Measurements from ENCODE around the gene OPTN.

DNA sequence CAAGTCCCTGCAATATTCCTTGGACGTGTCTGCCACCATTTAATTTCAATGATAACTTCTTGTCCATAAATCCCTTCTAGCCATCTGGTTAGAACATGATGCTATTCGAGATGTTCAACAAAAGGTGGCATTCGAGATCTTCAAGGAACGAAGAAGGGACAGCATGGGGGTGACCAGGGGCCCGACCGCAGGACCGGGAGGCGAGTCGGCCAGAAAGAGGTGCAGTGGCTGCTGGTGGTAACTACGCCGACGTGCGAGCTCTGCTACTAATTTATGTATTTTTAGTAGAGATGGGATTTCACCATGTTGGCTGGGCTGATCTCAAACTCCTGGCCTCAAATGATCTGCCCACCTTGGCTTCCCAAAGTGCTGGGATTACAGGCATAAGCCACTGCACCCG is 4.7 kb downstream of the OPTN start:
- TF ChIP-seq, protein P1, sequence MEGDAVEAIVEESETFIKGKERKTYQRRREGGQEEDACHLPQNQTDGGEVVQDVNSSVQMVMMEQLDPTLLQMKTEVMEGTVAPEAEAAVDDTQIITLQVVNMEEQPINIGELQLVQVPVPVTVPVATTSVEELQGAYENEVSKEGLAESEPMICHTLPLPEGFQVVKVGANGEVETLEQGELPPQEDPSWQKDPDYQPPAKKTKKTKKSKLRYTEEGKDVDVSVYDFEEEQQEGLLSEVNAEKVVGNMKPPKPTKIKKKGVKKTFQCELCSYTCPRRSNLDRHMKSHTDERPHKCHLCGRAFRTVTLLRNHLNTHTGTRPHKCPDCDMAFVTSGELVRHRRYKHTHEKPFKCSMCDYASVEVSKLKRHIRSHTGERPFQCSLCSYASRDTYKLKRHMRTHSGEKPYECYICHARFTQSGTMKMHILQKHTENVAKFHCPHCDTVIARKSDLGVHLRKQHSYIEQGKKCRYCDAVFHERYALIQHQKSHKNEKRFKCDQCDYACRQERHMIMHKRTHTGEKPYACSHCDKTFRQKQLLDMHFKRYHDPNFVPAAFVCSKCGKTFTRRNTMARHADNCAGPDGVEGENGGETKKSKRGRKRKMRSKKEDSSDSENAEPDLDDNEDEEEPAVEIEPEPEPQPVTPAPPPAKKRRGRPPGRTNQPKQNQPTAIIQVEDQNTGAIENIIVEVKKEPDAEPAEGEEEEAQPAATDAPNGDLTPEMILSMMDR (IDR thresholded peaks at IDR 0.05): no peak
- TF ChIP-seq GABPA (IDR thresholded peaks at IDR 0.05; ENCODE audit: low read depth): no peak
- TF ChIP-seq NFIC (IDR thresholded peaks at IDR 0.05; ENCODE audit: borderline replicate concordance): no peak
- no peak for TF ChIP-seq FOXM1 (IDR thresholded peaks at IDR 0.05; ENCODE audit: low read depth)
- TF ChIP-seq YY1 (IDR thresholded peaks at IDR 0.05; ENCODE audit: low read depth): no peak
- TF ChIP-seq EP300 (IDR thresholded peaks at IDR 0.05; ENCODE audit: borderline replicate concordance in 1 of 2, low read depth in 1 of 2, low read length in 1 of 2): no peak
- TF ChIP-seq, protein P2, sequence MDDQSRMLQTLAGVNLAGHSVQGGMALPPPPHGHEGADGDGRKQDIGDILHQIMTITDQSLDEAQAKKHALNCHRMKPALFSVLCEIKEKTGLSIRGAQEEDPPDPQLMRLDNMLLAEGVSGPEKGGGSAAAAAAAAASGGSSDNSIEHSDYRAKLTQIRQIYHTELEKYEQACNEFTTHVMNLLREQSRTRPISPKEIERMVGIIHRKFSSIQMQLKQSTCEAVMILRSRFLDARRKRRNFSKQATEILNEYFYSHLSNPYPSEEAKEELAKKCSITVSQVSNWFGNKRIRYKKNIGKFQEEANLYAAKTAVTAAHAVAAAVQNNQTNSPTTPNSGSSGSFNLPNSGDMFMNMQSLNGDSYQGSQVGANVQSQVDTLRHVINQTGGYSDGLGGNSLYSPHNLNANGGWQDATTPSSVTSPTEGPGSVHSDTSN (IDR thresholded peaks at IDR 0.05): no peak
- TF ChIP-seq EZH2phosphoT487 (IDR thresholded peaks at IDR 0.05; ENCODE audit: borderline replicate concordance, low read depth): no peak
- TF ChIP-seq RAD21 (IDR thresholded peaks at IDR 0.05; ENCODE audit: low read length): no peak
- TF ChIP-seq, protein P3, sequence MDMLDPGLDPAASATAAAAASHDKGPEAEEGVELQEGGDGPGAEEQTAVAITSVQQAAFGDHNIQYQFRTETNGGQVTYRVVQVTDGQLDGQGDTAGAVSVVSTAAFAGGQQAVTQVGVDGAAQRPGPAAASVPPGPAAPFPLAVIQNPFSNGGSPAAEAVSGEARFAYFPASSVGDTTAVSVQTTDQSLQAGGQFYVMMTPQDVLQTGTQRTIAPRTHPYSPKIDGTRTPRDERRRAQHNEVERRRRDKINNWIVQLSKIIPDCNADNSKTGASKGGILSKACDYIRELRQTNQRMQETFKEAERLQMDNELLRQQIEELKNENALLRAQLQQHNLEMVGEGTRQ (IDR thresholded peaks at IDR 0.05; ENCODE audit: borderline replicate concordance, low read depth, low read length): no peak
- TF ChIP-seq, protein P4, sequence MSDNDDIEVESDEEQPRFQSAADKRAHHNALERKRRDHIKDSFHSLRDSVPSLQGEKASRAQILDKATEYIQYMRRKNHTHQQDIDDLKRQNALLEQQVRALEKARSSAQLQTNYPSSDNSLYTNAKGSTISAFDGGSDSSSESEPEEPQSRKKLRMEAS (IDR thresholded peaks at IDR 0.05; ENCODE audit: low read depth): no peak

All from SK-N-SH (cell line).